Measurements from ENCODE around the gene DAW1. TPM values are rescaled to one million over a fixed set of nuclear protein-coding genes. Genes with fewer than 3 reads are reported as not detected.
"Not testable (repeated sequence)": the region's sequence is repeated elsewhere in the genome, so short reads cannot be mapped to it uniquely, and the experiment has no call there.

DAW1 gene, protein sequence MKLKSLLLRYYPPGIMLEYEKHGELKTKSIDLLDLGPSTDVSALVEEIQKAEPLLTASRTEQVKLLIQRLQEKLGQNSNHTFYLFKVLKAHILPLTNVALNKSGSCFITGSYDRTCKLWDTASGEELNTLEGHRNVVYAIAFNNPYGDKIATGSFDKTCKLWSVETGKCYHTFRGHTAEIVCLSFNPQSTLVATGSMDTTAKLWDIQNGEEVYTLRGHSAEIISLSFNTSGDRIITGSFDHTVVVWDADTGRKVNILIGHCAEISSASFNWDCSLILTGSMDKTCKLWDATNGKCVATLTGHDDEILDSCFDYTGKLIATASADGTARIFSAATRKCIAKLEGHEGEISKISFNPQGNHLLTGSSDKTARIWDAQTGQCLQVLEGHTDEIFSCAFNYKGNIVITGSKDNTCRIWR
- total RNA-seq: not detected

DNA sequence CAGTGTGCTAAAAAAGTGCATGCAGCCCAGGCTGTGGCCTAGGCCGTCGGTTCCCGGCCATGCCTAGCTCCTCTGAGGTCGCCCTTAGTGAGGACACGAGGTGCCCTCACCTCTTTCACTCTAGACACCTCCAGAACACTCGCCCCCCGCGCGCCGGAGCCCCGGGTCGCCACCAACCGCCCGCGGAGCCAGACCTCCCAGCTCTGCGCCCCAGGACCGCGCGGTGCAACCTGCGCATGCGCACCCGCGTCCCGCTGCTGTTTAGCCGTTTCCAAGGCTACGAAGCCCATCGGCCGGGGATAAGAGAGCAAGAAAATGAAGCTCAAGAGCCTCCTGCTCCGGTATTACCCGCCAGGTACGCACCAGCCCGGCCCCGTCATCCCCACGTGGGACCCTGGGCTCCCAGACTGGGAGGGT, at the start of gene DAW1:
DAW1 (plus strand) TSS at position 257 of the 417 bp plus-strand sequence; CDS start at position 316, 59 bp downstream.
- peak in 1 of 2 donors; percentile 56 for DNase-seq (ENCODE audit: low spot score in 2 of 2)
- no peaks in the 10 kb centered on the region for H3K36me3 Mint-ChIP-seq
- ATAC-seq: peak in 1 of 2 donors; percentile 94
- peaks cover 0 to 4% of the 10 kb centered on the region in 2 donors for H3K9me3 Mint-ChIP-seq
- no peak within 1 kb of the TSS for H3K27ac Mint-ChIP-seq

DNA sequence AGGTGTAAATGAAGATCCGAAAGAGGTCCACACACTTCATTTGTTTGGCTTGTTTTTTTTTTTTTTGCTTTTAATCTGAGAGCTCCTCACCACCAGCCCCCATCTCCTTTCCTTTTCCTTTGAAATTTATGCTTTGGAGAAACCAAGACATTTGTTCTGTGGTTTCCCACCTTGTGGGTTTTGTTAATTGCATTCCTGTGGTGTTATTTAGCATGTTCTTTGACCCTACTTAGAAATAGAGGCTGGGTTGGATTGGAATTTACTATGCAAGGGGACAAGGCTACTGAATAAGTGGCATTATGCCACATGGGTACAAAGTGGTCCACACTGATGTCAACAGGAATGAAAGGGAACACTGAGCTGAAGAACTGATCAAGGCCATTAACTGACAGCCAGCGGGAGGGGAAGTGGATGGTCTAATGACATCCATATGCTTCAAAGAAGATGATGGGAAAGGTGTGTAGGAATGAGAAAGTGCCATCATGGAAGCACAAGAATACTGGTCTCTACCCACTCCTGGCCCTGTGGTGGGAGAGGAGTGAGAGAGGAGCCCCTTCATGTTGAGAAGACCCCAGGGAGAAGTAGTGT, 48.9 kb upstream of the DAW1 start:
- H3K9me3 Mint-ChIP-seq: peaks cover 6 to 22% of the 10 kb centered on the region in 2 donors
- H3K27ac Mint-ChIP-seq: no peak overlapping the region
- DNase-seq (ENCODE audit: low spot score in 2 of 2) (no peak), ATAC-seq (no peak)
- H3K36me3 Mint-ChIP-seq: peaks cover 6 to 11% of the 10 kb centered on the region in 2 donors

DNA sequence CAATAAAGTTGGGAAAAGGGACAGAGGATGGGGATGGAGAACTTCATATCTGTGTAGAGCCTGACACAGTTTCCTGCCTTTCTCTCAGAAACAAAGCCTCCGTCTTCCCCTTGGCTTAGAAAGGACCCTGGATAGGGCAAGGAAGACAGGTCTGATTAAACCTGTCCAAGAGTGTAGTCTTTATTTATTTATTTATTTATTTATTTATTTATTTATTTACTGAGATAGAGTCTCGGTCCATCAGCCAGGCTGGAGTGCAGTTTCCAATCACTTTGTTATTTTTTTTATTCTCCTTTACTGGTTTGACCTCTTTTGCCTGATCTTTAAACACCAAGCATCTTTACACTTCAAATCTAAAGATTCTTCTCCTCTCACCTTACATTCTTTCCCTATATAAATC, 47.5 kb upstream of the DAW1 start:
- ATAC-seq (no peak), DNase-seq (ENCODE audit: low spot score in 2 of 2) (no peak)
- Mint-ChIP-seq H3K36me3 (peaks cover 6 to 11% of the 10 kb centered on the region in 2 donors), H3K27ac (no peak overlapping the region), H3K9me3 (peaks cover 6 to 22% of the 10 kb centered on the region in 2 donors)

DNA sequence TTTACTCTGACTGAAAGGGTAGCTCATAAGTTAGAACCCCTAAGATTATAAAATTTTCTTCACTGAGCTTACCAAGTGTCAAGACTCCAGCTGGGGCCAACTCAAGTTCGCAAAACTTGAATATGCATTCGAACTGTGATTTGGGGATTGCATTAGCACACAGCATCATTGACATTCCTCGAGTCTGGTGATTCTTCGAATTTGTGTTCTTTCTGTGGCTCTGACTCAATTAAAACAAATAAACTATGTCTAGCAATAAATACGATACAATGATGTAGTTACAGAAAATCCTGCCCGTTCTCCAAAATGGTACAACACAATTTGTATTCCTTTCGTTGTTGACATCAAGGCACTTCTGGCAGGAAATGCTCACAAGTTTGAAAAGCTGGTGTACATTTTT, 46.7 kb upstream of the DAW1 start:
- ATAC-seq (no peak), DNase-seq (ENCODE audit: low spot score in 2 of 2) (no peak)
- Mint-ChIP-seq H3K27ac (no peak overlapping the region), H3K36me3 (peaks cover 6 to 11% of the 10 kb centered on the region in 2 donors), H3K9me3 (peaks cover 6 to 22% of the 10 kb centered on the region in 2 donors)

DNA sequence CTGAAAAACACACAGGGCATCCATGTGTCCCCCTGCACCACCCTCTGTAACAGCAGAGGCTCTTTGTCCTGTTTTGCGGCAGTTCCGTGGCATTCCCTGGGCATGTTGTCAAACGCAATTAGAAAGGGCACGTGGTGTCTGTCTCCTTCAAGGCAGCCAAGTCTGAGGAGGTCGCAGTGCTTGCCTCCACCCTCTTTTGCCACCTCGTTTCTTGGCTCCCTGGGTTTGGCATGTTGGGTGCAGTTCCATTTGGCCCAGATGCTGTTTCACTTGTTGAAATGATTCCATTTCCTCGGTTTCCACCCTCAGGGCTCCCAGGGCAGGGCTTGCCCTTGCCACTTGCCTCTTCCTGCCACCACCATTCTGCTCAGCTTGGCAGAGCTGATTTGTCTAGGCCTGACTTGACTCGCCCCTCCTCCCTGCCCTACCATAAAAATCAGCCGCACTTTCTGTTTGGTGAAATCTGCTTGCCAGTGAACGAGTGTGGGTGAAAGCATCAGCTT, 45.4 kb upstream of the DAW1 start:
- DNase-seq (ENCODE audit: low spot score in 2 of 2) (no peak), ATAC-seq (no peak)
- Mint-ChIP-seq H3K27ac (no peak overlapping the region), H3K36me3 (peaks cover 0 to 4% of the 10 kb centered on the region in 2 donors), H3K9me3 (peaks cover 0 to 15% of the 10 kb centered on the region in 2 donors)

DNA sequence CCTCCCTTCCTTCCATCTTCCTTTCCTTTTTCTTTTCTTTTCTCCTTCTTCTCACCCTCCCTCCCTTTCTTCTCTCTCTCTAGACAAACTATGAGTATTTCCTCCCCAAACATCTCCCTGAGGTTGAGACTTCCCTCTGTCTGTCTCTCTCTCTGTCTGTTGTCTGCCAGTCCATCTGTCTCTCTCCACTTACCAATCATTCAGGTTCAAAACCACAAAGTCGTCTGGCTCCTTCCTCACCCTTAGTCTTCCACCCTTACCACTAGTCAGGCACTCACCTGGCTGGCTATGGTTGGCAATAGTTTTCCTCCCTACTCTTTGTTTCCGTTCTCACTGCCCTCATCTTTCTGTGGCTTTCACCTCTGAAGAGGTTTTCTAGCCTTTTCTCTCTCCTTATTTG, 44.9 kb upstream of the DAW1 start:
- no peak for DNase-seq (ENCODE audit: low spot score in 2 of 2)
- H3K36me3 Mint-ChIP-seq: no peaks in the 10 kb centered on the region
- H3K27ac Mint-ChIP-seq: peak overlapping the region in 1 of 2 donors; percentile 40
- no peak for ATAC-seq
- peaks cover 0 to 10% of the 10 kb centered on the region in 2 donors for H3K9me3 Mint-ChIP-seq

DNA sequence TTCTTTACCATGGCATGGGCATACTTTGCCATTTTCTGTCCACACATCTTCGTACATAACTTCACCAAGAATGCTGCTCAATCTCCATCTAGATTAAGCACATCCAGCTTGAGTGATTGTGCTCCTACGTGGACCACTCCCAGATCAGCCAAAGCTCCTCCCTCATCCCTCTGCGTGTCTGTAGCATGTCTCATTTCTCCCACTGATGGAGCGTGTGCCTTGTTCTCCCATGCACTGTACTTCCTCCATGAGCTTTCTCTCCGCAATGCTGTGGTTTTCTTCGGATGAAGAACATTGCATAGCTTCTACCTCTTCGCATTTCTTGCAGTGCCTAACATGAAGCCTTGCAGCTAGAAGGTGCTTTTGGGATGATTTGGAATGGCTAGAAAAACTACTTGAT, 44.3 kb upstream of the DAW1 start:
- peak overlapping the region in 1 of 2 donors; percentile 50 for H3K27ac Mint-ChIP-seq
- ATAC-seq (no peak), DNase-seq (ENCODE audit: low spot score in 2 of 2) (no peak)
- no peaks in the 10 kb centered on the region for H3K36me3 Mint-ChIP-seq
- H3K9me3 Mint-ChIP-seq: peaks cover 0 to 10% of the 10 kb centered on the region in 2 donors

DNA sequence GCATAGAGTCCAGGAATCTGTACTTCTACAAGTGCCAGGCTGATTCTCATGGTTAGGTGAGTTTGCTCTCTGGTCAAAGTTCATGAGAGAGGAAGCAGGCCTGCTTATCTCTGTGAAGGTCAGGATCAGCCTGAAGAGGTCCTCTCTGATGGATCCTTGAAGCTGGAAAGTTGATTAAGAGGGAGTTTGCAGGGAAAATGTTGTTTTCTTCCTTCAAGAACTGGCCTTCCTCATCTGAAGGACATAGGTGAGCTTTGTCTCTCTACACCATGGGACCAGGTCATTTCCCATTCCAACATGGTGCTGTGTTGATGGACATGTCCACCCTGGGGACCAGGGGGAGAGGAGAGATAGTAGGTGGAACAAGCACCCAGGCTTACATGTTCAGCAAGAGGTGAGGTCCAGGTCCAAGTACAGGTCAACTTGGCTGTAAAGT, 42.9 kb upstream of the DAW1 start:
- Mint-ChIP-seq H3K27ac (no peak overlapping the region), H3K36me3 (no peaks in the 10 kb centered on the region), H3K9me3 (peaks cover 0 to 3% of the 10 kb centered on the region in 2 donors)
- ATAC-seq (no peak), DNase-seq (ENCODE audit: low spot score in 2 of 2) (no peak)

DNA sequence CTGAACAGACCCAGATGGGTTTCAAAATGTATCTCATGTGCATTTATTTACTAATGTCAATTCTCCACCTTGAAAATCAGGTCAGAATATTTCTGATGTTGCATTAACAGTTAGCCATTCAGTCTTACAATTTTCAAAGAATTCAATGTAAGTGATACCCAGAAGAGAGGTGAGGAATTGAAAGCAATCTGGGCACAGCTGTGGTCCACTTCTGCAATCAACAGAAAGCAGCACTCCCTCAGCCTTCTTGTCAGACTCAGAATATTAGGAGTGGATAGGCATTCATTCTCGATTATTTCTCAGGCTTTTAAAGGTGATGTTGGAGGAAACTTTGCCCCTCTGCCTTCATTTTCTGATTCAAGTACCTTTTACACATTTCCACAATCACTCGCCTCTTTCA, 42.1 kb upstream of the DAW1 start:
- DNase-seq (ENCODE audit: low spot score in 2 of 2) (no peak), ATAC-seq (no peak)
- Mint-ChIP-seq H3K27ac (no peak overlapping the region), H3K36me3 (no peaks in the 10 kb centered on the region), H3K9me3 (peaks cover 0 to 3% of the 10 kb centered on the region in 2 donors)

DNA sequence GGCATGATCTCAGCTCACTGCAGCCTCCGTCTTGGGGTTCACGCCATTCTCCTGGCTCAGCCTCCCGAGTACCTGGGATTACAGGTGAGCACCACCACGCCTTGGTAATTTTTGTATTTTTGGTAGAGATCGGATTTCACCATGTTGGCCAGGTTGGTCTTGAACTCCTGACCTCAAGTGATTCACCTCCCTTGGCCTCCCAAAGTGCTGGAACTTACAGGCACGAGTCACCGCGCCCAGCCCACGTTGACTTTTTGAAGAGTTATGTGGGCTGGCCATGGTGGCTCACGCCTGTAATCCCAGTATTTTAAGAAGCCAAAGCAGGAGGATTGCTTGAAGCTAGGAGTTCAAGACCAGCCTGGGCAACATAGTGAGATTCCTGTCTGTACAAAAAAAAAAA, 37.0 kb upstream of the DAW1 start:
- ATAC-seq: no peak
- no peaks in the 10 kb centered on the region for H3K36me3 Mint-ChIP-seq
- H3K27ac Mint-ChIP-seq: no peak overlapping the region
- no peaks in the 10 kb centered on the region for H3K9me3 Mint-ChIP-seq
- no peak for DNase-seq (ENCODE audit: low spot score in 2 of 2)

DNA sequence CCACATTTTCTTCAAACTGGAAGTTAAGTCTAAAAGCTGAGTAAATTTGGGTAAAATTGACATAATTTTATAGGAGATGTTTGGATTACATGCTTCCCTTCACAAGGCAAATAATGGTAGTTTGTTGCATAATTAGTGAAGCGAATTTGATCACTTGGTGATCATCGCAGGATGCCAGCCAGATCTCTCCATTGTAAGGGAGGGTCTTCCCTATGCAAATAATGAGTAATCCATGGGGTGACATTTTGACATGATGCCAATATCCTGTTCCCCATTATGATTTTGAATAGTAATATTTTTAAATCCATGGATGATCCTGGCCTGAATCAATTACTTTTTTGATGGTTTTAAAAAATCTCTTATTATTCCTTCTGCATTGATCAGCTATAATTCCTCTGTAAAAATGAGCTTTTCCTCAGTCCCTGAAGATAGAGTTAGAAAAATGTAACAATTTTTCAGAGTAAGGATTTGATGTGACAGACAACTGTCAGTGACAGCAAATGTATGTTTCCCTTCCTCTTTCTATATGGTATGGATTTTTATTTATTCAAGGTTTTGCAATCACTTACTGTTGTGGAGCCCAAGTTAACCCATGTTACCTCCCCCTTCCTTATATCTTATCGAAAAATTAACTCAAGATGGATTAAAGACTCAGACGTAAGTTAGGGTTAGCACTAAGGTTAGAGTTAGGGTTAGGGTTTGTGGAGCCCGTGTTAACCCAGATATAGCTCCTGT, 36.3 kb upstream of the DAW1 start:
- ATAC-seq: no peak
- H3K36me3 Mint-ChIP-seq: no peaks in the 10 kb centered on the region
- H3K27ac Mint-ChIP-seq: no peak overlapping the region
- no peak for DNase-seq (ENCODE audit: low spot score in 2 of 2)
- H3K9me3 Mint-ChIP-seq: no peaks in the 10 kb centered on the region

DNA sequence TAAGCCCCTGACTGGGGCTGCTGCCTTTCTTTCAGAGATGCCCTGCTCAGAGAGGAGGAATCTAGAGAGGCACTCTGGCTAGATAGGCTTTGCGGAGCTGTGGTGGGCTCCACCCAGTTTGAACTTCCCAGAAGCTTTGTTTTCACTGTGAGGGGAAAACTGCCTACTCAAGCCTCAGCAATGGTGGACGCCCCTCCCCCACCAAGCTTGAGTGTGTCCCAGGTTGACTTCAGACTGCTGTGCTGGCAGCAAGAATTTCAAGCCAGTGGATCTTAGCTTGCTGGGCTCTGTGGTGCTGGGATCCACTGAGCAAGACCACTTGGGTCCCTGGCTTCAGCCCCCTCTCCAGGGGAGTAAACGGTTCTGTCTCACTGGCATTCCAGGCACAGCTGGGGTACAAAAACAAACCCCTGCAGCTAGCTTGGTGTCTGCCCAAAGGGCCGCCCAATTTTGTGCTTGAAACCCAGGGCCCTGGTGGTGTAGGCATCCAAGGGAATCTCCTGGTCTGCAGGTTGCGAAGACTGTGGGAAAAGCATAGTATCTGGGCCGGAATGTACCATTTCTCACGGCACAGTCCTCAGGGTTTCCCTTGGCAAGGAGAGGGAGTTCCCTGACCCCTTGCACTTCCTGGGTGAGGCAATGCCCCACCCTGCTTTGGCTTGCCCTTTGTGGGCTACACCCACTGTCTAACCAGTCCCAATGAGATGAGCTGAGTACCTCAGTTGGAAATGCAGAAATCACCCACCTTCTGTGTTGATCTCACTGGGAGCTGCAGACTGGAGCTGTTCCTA, 31.9 kb upstream of the DAW1 start:
- not testable (repeated sequence) for H3K27ac Mint-ChIP-seq, ATAC-seq, H3K36me3 Mint-ChIP-seq

DNA sequence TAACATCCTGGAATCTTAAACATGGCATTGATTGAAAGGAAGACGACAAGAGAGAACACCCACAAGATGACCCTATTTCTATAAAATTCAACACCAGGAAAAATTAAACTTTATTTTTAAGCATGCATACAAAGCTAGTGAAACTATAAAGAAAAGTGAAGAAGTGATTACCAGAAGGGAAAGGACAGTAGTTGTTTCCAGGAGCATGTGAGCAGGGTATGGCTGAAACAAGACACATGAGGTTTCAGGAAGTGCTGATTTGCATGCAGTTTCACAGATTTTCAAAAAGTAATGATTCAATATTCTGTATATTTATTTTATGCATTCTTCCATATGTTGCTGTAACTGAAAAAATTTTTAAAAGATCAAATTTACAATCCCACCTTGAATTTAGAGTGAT, 24.6 kb upstream of the DAW1 start:
- H3K27ac Mint-ChIP-seq: no peak overlapping the region
- H3K9me3 Mint-ChIP-seq: peaks cover 0 to 9% of the 10 kb centered on the region in 2 donors
- no peak for DNase-seq (ENCODE audit: low spot score in 2 of 2)
- no peaks in the 10 kb centered on the region for H3K36me3 Mint-ChIP-seq
- ATAC-seq: no peak

More for the DNA sequence above, 31.9 kb upstream of the DAW1 start:
- DNase-seq (ENCODE audit: low spot score in 2 of 2); H3K9me3 Mint-ChIP-seq: not testable (repeated sequence)

DNA sequence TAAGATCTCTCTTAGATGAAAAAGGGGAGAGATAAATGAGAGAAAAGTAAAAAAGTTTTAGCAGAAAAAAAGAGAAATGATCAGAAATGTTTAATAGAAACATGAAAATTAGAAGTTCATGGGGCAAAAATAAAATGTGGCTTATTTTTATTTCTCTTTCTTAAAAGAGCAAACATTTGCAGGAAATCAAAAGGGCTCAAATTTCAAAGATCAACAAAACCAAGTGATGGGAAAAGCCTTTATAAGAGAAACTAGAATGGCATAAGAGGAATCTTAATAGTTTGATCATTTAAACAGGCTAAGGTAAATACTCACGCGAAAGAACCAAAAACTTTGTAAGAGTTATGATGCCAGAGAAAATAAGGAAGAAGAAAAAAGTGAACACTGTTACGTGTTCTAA, 23.3 kb upstream of the DAW1 start:
- peaks cover 0 to 9% of the 10 kb centered on the region in 2 donors for H3K9me3 Mint-ChIP-seq
- ATAC-seq (no peak), DNase-seq (ENCODE audit: low spot score in 2 of 2) (no peak)
- H3K27ac Mint-ChIP-seq: no peak overlapping the region
- H3K36me3 Mint-ChIP-seq: no peaks in the 10 kb centered on the region

DNA sequence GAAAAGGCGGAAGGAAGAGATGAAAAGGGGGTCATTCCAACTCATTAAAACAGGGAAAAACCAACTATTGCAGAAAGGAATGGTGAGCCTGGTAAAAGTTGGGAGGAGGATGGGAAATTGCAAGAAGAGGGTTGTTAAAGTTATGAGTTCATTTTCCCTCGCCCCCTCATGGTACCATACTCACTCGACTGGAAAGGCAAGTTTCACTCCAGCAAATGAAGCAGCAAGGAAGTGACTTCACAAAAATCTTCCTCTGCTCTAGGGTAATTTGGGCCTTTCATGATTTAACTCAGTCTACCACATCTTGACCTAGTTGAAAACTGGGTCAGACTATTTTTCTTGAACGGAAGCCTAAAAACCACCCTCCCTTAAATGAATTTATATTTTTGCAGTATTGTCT, 22.8 kb upstream of the DAW1 start:
- DNase-seq (ENCODE audit: low spot score in 2 of 2): no peak
- H3K27ac Mint-ChIP-seq: no peak overlapping the region
- peaks cover 0 to 9% of the 10 kb centered on the region in 2 donors for H3K9me3 Mint-ChIP-seq
- no peaks in the 10 kb centered on the region for H3K36me3 Mint-ChIP-seq
- peak; percentile 46 to 72 for ATAC-seq

DNA sequence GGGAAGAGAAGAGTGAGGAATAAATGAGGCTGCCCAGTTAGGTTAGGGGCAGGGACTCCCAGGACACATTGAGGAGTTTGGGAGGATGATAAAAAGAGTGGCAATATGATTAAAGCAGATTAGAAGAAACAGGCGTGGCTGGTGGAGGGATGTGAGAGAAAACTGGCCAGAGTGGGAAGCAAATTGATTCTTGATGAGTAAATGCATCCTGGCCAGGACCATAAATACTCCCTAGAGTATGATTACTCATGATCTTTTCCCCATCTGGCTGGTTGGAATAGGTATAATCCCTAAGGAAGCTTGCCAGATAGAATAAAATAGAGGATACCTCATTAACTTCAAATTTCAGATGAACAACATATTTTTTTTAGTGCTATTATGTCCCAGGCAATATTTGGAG, 21.5 kb upstream of the DAW1 start:
- no peak for ATAC-seq
- Mint-ChIP-seq H3K27ac (no peak overlapping the region), H3K9me3 (peaks cover 0 to 9% of the 10 kb centered on the region in 2 donors), H3K36me3 (no peaks in the 10 kb centered on the region)
- no peak for DNase-seq (ENCODE audit: low spot score in 2 of 2)
